Tibial nerve (tissue), 4 donors: ENCODE data around the gene TBC1D4.

ENCODE experiments used
- EP300 ChIP-seq, 2 donors: sonication (generic); formaldehyde crosslinking; IDR thresholded peaks; one replicate each; pipeline ENCODE4 v1.6.1; 2017; ENCODE audit warnings: antibody characterized with exemption in 2 of 2, mild to moderate bottlenecking in 1 of 2
- POLR2A ChIP-seq, 2 donors: fragments of 450-650 bp; IDR thresholded peaks; one replicate each; pipeline ENCODE4 v1.6.1; 2017; ENCODE audit warnings: antibody characterized with exemption in 2 of 2, mild to moderate bottlenecking in 2 of 2, moderate library complexity in 2 of 2
- TF ChIP-seq, protein P1 (sequence below), 5 experiments: fragments of 200-600 bp in 3 of 5; fragments of 450-650 bp in 2 of 5; sonication (generic) in 3 of 5; IDR thresholded peaks; one replicate each; pipeline ENCODE4 v1.5.1; 2016 to 2019; ENCODE audit warnings: antibody characterized with exemption in 5 of 5, mild to moderate bottlenecking in 3 of 5, moderate library complexity in 2 of 5

DNA sequence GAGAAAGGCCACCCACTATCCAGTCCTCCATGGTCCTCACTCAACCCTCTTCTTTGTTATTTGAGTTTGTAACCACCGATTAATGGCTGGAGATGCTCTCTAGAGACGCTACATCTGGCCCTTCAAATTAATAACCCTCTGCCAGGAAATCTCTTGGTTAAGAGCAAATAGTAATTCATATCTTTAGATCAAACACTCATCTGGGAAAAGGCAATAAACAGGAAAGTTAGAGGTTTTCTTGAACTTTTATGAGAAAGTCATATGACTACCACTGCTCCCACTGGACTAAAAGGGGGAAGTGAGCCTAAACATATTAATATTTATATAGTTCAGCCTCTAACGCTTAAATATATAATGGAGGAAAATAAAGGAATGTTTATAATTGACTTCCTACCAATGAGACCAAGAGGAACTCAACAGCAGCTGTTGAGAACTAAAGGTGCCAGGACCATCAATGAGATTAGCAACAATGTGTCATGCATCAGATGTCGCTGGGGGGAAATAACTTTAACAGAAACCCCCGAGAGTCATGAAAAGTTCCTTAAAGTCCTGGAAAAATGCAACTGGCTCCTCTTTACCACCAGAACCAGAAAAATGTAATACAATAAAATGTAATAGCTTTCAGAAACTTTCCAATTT, 2.7 kb downstream of the TBC1D4 start:
- no peak for TF ChIP-seq EP300 (IDR thresholded peaks at IDR 0.05)
- TF ChIP-seq, protein P1, sequence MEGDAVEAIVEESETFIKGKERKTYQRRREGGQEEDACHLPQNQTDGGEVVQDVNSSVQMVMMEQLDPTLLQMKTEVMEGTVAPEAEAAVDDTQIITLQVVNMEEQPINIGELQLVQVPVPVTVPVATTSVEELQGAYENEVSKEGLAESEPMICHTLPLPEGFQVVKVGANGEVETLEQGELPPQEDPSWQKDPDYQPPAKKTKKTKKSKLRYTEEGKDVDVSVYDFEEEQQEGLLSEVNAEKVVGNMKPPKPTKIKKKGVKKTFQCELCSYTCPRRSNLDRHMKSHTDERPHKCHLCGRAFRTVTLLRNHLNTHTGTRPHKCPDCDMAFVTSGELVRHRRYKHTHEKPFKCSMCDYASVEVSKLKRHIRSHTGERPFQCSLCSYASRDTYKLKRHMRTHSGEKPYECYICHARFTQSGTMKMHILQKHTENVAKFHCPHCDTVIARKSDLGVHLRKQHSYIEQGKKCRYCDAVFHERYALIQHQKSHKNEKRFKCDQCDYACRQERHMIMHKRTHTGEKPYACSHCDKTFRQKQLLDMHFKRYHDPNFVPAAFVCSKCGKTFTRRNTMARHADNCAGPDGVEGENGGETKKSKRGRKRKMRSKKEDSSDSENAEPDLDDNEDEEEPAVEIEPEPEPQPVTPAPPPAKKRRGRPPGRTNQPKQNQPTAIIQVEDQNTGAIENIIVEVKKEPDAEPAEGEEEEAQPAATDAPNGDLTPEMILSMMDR (IDR thresholded peaks at IDR 0.05), result no peak
- TF ChIP-seq POLR2A (IDR thresholded peaks at IDR 0.05), result no peak
